Astrocyte of the spinal cord (primary cell): ENCODE data around the gene SMTNL2.
A peak's percentile ranks its signal among the peaks of the same experiment; 100 is the strongest.

Experiments used
- DNase-seq: peaks from one replicate; pipeline ENCODE4 v3.0.0; 2011; ENCODE audit warnings: low read depth, low spot score
- H3K4me3 ChIP-seq: 2 replicates; pipeline ENCODE4 v1.5.1; 2011; ENCODE audit warnings: low read depth, mild to moderate bottlenecking, low read length, moderate library complexity
- in situ Hi-C: cut with HindIII; loops from 2 replicates; pipeline ENCODE4 v1.10.0; 2017; ENCODE audit warnings: low sequenced_read_pairs
- TF ChIP-seq, protein P1 (sequence below): IDR thresholded peaks from 2 replicates; pipeline ENCODE4 v1.5.1; 2012; ENCODE audit warnings: low read depth, mild to moderate bottlenecking, low read length, inconsistent platforms

The SMTNL2 gene

DNA sequence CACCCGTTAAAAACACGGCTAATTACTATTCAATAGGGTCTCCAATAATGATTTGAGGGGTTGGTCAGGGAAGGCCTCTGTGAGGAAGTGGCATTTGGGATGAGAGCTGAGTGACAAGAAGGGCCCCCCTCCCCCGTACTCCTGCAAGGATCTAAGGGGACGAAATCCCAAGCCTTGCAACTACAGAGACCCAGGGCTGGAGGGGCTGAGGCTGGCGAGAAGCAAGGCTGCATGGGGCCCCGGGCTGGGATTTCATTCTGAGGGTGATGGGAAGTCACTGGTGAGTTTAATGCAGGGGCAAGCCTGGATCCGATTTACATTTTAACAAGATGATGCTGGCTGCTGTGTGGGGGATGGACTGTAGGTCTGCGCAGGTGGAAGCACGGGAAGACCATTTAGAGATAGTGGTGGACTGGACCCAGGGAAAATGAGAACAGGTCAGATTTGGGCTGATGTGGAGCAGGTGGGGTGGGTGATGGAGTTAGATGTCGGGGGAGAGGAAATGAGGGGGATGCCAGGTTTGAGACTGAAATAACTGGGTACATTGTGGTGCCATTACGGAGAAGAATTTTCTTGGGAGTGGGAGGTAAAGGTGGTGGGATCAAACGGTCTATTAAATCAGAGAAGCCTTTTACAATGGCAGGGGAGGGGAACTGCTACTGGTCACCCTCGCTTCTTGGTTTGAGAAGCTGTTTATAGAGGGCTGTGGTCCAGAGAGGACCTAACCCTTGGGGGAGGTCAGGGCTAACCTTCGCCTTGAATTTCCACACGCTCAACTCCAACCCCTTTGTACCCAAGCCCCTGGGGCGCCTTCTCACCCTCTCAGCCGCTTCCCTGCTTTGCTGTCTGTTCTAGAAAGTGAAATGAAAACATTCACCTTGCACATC is 28.2 kb upstream of the SMTNL2 start:
- TF ChIP-seq, protein P1, sequence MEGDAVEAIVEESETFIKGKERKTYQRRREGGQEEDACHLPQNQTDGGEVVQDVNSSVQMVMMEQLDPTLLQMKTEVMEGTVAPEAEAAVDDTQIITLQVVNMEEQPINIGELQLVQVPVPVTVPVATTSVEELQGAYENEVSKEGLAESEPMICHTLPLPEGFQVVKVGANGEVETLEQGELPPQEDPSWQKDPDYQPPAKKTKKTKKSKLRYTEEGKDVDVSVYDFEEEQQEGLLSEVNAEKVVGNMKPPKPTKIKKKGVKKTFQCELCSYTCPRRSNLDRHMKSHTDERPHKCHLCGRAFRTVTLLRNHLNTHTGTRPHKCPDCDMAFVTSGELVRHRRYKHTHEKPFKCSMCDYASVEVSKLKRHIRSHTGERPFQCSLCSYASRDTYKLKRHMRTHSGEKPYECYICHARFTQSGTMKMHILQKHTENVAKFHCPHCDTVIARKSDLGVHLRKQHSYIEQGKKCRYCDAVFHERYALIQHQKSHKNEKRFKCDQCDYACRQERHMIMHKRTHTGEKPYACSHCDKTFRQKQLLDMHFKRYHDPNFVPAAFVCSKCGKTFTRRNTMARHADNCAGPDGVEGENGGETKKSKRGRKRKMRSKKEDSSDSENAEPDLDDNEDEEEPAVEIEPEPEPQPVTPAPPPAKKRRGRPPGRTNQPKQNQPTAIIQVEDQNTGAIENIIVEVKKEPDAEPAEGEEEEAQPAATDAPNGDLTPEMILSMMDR = no peak
- in situ Hi-C loops = no loop called here
- DNase-seq = no peak
- H3K4me3 ChIP-seq = peak overlapping the region; percentile 98

DNA sequence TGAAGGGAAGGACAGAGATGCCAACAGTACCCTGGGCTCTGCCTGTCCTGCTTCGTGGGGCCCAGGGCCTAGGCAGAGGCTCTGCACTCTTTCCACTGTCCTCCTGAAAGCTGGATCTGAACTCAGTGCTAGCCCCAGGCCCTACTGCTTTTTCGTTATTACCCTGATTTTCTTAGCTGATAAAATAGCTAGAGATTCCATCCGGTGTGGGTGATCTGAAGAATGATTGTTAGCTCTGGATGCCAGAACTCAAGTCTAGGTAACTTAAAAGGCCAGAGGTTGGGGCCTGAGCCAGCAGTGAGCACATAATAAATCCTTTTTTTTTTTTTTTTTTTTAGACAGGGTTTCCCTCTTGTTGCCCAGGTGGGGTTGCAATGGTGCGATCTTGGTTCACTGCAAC is 27.3 kb upstream of the SMTNL2 start:
- H3K4me3 ChIP-seq = no peak overlapping the region
- DNase-seq = no peak
- in situ Hi-C loops = no loop called here
- TF ChIP-seq, protein P1 = no peak

DNA sequence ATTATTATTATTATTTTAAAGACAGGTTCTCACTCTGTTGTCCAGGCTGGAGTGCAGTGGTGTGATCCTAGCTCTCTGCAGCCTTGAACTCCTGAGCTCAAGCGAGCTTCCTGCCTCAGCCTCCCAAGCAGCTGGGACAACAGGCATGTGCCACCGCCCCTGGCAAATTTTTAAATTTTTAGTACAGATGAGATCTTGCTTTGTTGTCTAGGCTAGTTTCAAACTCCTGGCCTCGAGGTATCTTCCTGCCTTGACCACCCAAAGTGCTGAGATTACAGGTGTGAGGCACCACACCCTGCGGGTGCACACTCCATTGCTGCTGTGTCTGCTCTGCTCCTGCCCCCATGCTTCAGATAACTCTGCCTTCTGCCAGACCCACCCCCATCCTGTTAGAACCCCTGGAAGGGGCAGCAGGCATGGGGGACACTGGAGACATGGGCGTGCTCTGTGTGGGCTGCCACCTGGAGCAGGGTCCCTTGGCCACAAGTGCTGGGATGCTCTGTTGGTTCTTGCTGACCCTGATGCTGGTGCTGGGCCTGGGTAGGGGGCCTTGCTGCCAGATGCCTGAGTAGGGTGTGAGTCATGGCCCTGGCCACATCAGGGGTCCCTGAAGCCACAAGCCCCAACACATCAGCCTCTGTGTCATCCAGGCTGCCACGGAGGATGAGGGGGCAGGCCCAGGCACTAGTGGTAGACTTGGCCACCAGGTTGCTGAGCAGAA is 26.5 kb upstream of the SMTNL2 start:
- no peak for DNase-seq
- TF ChIP-seq, protein P1 = no peak
- in situ Hi-C loops = no loop called here
- H3K4me3 ChIP-seq = no peak overlapping the region

DNA sequence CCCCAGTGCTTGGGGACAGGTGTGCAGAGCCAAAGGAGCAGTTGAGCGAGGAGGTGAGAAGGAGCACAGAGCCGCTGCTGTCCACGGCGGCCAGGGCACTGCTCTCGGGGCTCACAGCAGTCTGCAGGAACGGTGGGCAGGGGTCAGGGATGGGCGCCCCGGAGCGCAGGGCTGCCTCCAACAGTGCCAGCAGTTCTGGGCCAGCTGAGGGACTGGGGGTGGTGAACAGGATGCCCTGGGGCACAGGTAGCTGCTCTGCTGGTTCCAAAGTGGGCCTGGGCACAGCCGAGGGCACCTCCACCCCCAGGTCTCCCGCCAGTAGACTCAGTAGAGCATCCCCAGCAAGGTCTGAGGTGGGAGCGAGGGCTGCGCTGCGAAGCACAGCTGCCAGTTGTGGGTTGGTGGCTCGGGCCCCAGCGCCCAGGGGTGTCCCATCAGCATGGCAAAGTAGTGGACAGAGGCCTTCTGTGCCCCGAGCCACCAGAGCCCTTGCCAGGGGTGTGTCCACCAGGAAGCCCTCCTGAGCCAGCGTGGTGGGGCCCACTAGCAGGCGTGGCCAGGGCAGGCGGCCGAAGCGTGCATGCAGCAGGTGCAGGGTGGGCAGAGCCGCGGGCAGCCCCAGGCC is 25.9 kb upstream of the SMTNL2 start:
- no peak overlapping the region for H3K4me3 ChIP-seq
- in situ Hi-C loops = no loop called here
- no peak for DNase-seq
- TF ChIP-seq, protein P1 = no peak

DNA sequence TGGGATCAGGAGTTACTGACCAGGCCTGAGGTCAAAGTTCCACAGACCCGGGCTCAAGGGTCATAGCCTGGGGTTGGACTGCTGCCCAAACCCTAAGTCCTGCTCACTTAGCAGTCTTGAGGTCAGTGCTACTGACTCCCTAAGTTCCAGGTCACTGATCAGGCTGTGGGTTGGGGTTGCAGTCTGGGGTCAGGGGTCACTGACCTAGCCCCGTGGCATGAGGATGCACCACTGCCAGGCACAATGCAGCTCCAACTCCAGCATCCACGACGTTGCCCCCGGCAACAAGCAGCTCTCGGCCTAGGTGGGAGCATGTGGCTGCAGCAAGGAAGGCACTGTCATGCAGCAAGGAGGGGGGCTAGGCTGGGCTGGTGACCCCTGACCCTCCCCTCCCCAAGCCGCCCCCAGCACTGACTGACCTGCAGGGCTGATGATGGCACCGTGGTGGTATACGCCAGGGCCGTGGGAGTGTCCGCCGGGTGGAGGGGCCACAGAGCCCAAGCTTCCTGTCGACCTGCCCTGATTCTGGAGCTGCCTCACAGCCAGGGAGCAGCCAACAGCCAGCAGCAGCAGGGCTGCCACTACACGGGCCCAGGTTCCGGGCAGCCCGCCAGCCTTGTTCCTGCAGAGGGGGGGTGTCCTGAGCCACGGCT is 25.1 kb upstream of the SMTNL2 start:
- DNase-seq = no peak
- in situ Hi-C loops = no loop called here
- TF ChIP-seq, protein P1 = no peak
- no peak overlapping the region for H3K4me3 ChIP-seq

DNA sequence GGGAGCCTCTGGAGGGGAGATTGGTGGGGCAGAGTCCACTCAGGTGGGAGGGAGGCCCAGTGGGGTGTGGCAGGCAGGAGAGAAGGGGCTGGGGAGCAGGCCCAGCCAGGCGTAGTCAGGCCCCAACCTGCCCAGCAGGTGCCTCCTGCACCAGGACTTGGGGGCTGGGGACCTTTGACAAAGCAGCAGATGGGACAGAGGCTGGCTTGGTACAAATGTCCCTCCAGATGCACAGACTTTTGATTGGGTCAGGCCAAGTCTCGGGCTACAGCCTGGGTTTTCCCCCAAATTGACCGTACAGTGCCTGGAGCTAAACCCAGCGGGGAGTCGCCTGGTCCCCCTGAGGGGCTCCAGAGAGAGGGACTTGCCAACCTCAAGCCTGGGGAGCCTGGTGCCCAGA is 24.4 kb upstream of the SMTNL2 start:
- H3K4me3 ChIP-seq = no peak overlapping the region
- DNase-seq = no peak
- in situ Hi-C loops = no loop called here
- TF ChIP-seq, protein P1 = no peak
